NCI-H526 treated with DMSO at 0.1 percent for 48 hours (cell line): Measurements from ENCODE around the gene MAS1L.

Experiments
- DNase-seq: peaks from one replicate; lab custom pipeline; 2025; lab: John Stamatoyannopoulos, UW

Gene MAS1L

GRCh38 chr6:29487660-29488059 lies at the start of gene MAS1L:
Gene MAS1L (minus strand): TSS chr6:29487956. CDS start chr6:29487902, 54 bp downstream.
- no peak for DNase-seq

- DNase-seq: no peak
These were observed 44.7 kb upstream of the MAS1L start for GRCh38 chr6:29532320-29532951.

GRCh38 chr6:29531668-29532067 lies 43.9 kb upstream of the MAS1L start:
- no peak for DNase-seq

GRCh38 chr6:29530671-29531310 lies 43.0 kb upstream of the MAS1L start:
- no peak for DNase-seq

- DNase-seq: no peak
These were observed 42.2 kb upstream of the MAS1L start for GRCh38 chr6:29529956-29530355.

- DNase-seq: no peak
These were observed 41.3 kb upstream of the MAS1L start for GRCh38 chr6:29528988-29529560.

GRCh38 chr6:29528300-29528931 lies 40.7 kb upstream of the MAS1L start:
- no peak for DNase-seq

GRCh38 chr6:29527564-29527963 lies 39.8 kb upstream of the MAS1L start:
- no peak for DNase-seq

GRCh38 chr6:29527126-29527525 lies 39.4 kb upstream of the MAS1L start:
- no peak for DNase-seq

- no peak for DNase-seq
These were observed 37.5 kb upstream of the MAS1L start for GRCh38 chr6:29525311-29525639.

- DNase-seq: no peak
These were observed 36.9 kb upstream of the MAS1L start for GRCh38 chr6:29524444-29525310.

GRCh38 chr6:29524044-29524443 lies 36.3 kb upstream of the MAS1L start:
- no peak for DNase-seq

- no peak for DNase-seq
These were observed 34.5 kb upstream of the MAS1L start for GRCh38 chr6:29522227-29522626.

- DNase-seq: no peak
These were observed 33.4 kb upstream of the MAS1L start for GRCh38 chr6:29521006-29521680.

- DNase-seq: no peak
These were observed 32.5 kb upstream of the MAS1L start for GRCh38 chr6:29520232-29520631.

- DNase-seq: no peak
These were observed 31.7 kb upstream of the MAS1L start for GRCh38 chr6:29519291-29520010.

GRCh38 chr6:29517728-29518440 lies 30.1 kb upstream of the MAS1L start:
- DNase-seq: no peak

- DNase-seq: no peak
These were observed 29.5 kb upstream of the MAS1L start for GRCh38 chr6:29517245-29517644.

GRCh38 chr6:29516108-29516507 lies 28.4 kb upstream of the MAS1L start:
- no peak for DNase-seq

- no peak for DNase-seq
These were observed 23.1 kb upstream of the MAS1L start for GRCh38 chr6:29510746-29511300.
